ENCODE measurements around the gene DAPK2.

Gene DAPK2

GRCh38 chr15:63994073-63994600, 52.1 kb downstream of the DAPK2 start:
- DNase-seq, result no peak

- DNase-seq, result no peak
These were observed 54.0 kb downstream of the DAPK2 start for GRCh38 chr15:63992300-63992699.

GRCh38 chr15:63991706-63992105, 54.6 kb downstream of the DAPK2 start:
- no peak for DNase-seq

- DNase-seq, result no peak
These were observed 55.8 kb downstream of the DAPK2 start for GRCh38 chr15:63990454-63990853.

- no peak for DNase-seq
These were observed 58.4 kb downstream of the DAPK2 start for GRCh38 chr15:63987796-63988378.

GRCh38 chr15:63986751-63987341, 59.4 kb downstream of the DAPK2 start:
- DNase-seq, result no peak

- DNase-seq, result no peak
These were observed 60.1 kb downstream of the DAPK2 start for GRCh38 chr15:63986185-63986680.

- DNase-seq, result no peak
These were observed 60.8 kb downstream of the DAPK2 start for GRCh38 chr15:63985221-63986184.

- no peak for DNase-seq
These were observed 62.0 kb downstream of the DAPK2 start for GRCh38 chr15:63984331-63984730.

GRCh38 chr15:63983061-63983711, 63.1 kb downstream of the DAPK2 start:
- DNase-seq, result no peak

- DNase-seq, result no peak
These were observed 63.9 kb downstream of the DAPK2 start for GRCh38 chr15:63982381-63982854.

GRCh38 chr15:63981596-63982320, 64.5 kb downstream of the DAPK2 start:
- no peak for DNase-seq

- DNase-seq, result no peak
These were observed 67.0 kb downstream of the DAPK2 start for GRCh38 chr15:63979262-63979793.

- DNase-seq, result no peak
These were observed 67.6 kb downstream of the DAPK2 start for GRCh38 chr15:63978511-63979261.

- DNase-seq, result no peak
These were observed 69.2 kb downstream of the DAPK2 start for GRCh38 chr15:63977119-63977518.

- DNase-seq, result no peak
These were observed 72.3 kb downstream of the DAPK2 start for GRCh38 chr15:63974021-63974420.

GRCh38 chr15:63973212-63974009, 72.9 kb downstream of the DAPK2 start:
- DNase-seq, result no peak

- DNase-seq, result no peak
These were observed 73.5 kb downstream of the DAPK2 start for GRCh38 chr15:63972801-63973200.

- no peak for DNase-seq
These were observed 74.4 kb downstream of the DAPK2 start for GRCh38 chr15:63971904-63972303.

- peak; percentile 53 for DNase-seq
These were observed 74.9 kb downstream of the DAPK2 start for GRCh38 chr15:63971427-63971805.
